Thyroid gland (tissue), 4 donors: ENCODE data around the gene ALLC.
"Not testable (repeated sequence)": the region's sequence is repeated elsewhere in the genome, so short reads cannot be mapped to it uniquely, and the experiment has no call there.

Experiments
- CTCF ChIP-seq, 6 experiments: fragments of 200-600 bp in 3 of 6; fragments of 450-650 bp in 3 of 6; sonication (generic) in 3 of 6; IDR thresholded peaks; one replicate each; pipeline ENCODE4 v1.5.1; 2016 to 2019; ENCODE audit warnings: antibody characterized with exemption in 6 of 6, mild to moderate bottlenecking in 2 of 6, inconsistent platforms in 1 of 6, moderate library complexity in 1 of 6
- POLR2A ChIP-seq, 2 donors: fragments of 450-650 bp; IDR thresholded peaks; one replicate each; pipeline ENCODE4 v1.6.1; 2017; ENCODE audit warnings: antibody characterized with exemption in 2 of 2, mild to moderate bottlenecking in 2 of 2, moderate library complexity in 1 of 2

- not testable (repeated sequence) for TF ChIP-seq CTCF, POLR2A (IDR thresholded peaks at IDR 0.05)
Observed at GRCh38 chr2:3619661-3620060, 38.3 kb upstream of the ALLC start.
